HFF-Myc (cell line): Measurements from ENCODE around the gene PTPRCAP.
A peak's percentile ranks its signal among the peaks of the same experiment; 100 is the strongest.
"Not testable (repeated sequence)": the region's sequence is repeated elsewhere in the genome, so short reads cannot be mapped to it uniquely, and the experiment has no call there.

Experiments used
- DNase-seq: peaks from one replicate; pipeline ENCODE4 v3.0.0-alpha.2; 2011; ENCODE audit warnings: low read depth; ENCODE audit errors: extremely low read depth
- H3K4me3 ChIP-seq: replicated peaks from 2 replicates; pipeline ENCODE4 v1.5.1; 2011; ENCODE audit warnings: low read depth, mild to moderate bottlenecking, control low read depth, low read length
- TF ChIP-seq, protein P1 (sequence below): IDR thresholded peaks from 2 replicates; pipeline ENCODE4 v1.5.1; 2012; ENCODE audit warnings: mild to moderate bottlenecking, low read depth, low read length, control low read depth; ENCODE audit errors: missing control alignments

Gene PTPRCAP

DNA sequence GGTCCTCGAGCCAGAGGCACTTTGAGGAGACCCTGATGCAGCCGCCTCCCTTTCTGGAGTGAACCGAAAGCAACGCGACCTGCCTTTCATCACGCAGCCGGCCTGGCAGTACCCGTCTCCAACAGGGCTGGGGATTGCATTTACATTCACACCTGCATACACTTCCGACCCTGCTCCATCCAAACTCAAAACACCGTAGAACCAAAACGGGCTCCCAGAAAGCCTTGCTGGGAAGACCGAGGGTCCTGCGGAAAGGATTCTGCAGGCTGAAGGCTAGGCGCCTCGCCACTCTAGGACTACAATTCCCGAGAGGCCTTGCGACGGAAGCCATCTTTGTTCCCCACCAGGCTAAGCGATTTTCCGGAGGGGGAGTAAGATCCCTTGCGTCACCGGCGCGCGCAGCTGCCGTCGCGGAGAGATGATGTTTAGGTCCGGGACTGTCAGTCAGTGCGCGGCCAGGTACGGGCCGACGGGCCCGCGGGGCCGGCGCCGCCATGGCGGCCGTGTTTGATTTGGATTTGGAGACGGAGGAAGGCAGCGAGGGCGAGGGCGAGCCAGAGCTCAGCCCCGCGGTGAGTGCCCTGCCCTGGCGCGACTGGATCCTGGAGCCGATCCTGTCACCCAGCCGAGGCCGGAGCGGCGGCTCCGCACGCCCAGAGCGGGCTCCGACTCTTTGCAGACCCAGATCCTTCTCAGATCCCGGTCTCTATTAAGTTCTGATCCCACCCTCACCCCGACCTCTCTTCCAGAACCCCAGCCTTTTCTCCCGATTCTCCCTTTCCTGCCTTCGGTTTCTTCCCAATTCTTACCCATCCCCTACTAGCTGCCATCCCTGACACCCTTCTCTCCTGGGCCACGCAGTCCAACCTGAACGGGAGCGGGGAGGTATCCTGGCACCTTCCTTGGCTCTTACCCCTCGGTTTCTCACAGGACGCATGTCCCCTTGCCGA is 9.2 kb downstream of the PTPRCAP start, which contains the start of gene RPS6KB2:
RPS6KB2 (plus strand) TSS at position 443 of the 950 bp plus-strand sequence; CDS start at position 495, 52 bp downstream.
- DNase-seq = peak; percentile 89
- TF ChIP-seq, protein P1, sequence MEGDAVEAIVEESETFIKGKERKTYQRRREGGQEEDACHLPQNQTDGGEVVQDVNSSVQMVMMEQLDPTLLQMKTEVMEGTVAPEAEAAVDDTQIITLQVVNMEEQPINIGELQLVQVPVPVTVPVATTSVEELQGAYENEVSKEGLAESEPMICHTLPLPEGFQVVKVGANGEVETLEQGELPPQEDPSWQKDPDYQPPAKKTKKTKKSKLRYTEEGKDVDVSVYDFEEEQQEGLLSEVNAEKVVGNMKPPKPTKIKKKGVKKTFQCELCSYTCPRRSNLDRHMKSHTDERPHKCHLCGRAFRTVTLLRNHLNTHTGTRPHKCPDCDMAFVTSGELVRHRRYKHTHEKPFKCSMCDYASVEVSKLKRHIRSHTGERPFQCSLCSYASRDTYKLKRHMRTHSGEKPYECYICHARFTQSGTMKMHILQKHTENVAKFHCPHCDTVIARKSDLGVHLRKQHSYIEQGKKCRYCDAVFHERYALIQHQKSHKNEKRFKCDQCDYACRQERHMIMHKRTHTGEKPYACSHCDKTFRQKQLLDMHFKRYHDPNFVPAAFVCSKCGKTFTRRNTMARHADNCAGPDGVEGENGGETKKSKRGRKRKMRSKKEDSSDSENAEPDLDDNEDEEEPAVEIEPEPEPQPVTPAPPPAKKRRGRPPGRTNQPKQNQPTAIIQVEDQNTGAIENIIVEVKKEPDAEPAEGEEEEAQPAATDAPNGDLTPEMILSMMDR = no peak

DNA sequence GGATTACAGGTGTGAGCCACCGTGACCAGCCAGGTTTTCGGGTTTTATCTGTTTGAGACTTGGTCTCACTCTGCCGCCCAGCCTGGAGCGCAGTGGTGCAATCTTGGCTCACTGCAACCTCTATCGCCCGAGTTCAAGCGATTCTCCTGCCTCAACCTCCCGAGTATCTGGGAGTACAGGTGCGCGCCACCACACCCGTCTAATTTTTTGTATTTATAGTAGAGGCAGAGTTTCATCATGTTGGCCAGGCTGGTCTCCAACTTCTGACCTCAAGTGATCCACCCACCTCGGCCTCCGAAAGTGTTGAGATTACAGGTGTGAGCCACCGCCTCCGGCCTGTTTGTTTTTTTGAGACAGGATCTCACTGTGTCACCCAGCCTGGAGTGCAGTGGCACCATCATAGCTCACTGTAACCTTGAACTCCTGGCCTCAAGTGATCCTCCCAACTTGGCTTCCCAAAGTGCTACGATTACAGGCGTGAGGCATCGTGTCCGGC is 10.1 kb downstream of the PTPRCAP start:
- DNase-seq = not testable (repeated sequence)
- H3K4me3 ChIP-seq = peak overlapping the region; percentile 66

More for the DNA sequence above, 9.2 kb downstream of the PTPRCAP start, which contains the start of gene RPS6KB2:
- peak within 1 kb of the TSS; percentile 66 for H3K4me3 ChIP-seq

DNA sequence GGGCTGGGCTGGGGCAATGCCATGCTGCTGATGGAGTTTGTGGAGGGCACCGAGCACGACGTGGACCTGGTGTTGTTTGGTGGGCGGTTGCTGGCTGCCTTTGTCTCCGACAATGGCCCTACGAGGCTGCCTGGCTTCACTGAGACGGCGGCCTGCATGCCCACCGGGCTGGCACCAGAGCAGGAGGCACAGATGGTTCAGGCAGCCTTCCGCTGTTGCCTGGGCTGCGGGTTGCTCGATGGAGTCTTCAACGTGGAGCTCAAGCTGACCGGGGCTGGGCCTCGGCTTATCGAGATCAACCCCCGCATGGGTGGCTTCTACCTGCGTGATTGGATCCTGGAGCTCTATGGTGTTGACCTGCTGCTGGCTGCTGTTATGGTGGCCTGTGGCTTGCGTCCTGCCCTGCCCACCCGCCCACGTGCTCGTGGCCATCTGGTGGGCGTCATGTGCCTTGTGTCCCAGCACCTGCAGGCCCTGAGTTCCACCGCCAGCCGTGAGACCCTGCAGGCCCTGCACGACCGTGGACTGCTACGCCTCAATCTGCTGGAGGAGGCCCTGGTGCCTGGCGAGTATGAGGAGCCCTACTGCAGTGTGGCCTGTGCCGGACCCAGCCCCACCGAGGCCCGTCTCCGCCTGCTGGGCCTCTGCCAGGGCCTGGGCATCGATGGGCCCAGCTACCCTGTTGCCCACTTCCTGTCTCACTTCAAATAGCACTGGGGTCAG is 13.4 kb downstream of the PTPRCAP start:
- TF ChIP-seq, protein P1 = no peak
- DNase-seq = no peak
- H3K4me3 ChIP-seq = no peak overlapping the region

DNA sequence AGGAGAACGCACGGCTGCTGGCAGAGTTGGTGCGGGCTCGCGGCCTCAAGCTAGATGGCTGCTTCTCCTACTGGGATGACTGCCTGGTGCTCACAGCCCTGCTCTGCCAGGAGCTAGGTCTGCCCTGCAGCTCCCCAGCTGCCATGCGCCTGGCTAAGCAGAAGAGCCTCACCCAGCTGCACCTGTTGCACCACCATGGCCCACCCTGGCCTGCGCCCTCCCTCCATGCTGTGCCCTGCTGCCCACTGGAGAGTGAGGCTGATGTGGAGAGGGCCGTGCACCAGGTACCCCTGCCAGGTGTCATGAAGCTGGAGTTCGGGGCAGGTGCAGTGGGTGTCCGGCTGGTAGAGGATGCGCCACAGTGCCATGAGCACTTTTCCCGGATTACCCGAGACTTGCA is 14.0 kb downstream of the PTPRCAP start:
- no peak overlapping the region for H3K4me3 ChIP-seq
- TF ChIP-seq, protein P1 = no peak
- no peak for DNase-seq

DNA sequence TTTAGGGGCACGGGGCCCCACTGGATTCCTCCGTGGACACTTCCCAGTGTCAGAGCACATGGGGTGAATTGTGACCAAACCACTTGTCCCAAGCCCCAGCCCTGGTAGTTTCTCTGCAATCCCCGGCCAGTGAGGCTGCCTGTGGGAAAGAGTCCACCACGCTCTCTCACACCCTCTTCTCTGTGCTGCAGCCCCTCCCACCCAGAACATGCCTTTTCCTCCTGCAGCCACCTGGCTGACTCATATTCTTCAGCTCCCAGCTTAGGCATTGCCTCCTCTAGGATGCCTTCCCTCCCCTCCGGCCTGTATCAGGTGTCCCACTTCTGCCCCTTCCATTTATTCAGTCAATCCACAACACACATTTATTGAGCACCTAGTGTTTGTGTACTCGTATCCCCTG is 14.6 kb downstream of the PTPRCAP start:
- no peak overlapping the region for H3K4me3 ChIP-seq
- TF ChIP-seq, protein P1 = no peak
- DNase-seq = no peak

DNA sequence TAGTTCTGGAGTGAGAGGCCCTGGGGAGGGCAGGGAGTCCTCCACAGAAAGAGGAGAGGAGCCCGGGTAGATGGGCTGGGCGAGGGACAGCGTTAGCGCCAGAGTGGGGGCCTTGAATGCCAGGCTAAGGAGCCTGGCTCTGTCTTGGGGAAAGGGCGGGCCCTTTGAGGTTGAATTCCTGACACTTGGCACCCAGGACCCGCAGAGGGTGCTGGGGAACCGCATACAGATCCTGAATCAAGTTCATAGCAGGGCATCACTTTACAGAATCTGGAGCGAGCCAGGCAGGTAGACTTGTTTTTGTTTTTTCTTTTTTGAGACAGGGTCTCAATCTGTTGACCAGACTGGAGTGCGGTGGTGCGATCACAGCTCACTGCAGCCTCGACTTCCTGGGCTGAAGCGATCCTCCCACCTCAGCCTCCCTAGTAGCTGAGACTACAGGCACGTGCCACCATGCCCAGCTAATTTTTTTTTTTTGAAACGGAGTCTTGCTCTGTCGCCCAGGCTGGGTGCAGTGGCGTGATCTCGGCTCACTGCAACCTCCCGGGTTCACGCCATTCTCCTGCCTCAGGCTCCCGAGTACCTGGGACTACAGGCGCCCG is 16.0 kb downstream of the PTPRCAP start:
- TF ChIP-seq, protein P1 = no peak
- peak overlapping the region; percentile 31 for H3K4me3 ChIP-seq
- DNase-seq = no peak
